Activated naive CD4-positive, alpha-beta T cell treated with anti-CD3 and anti-CD28 coated beads, Interleukin-2, amount 10 ng/mL, durations not matched to agents 7 days and 5 days (primary cell): ENCODE results near the gene WBP1.

ENCODE experiments used
- CTCF ChIA-PET: fragments of 350-600 bp; sonication (Branson Sonifier 250); formaldehyde crosslinking; loops from one replicate; lab custom pipeline; 2021; ENCODE audit warnings: antibody characterized with exemption; lab: Charles Lee
- DNase-seq: peaks from one replicate; pipeline ENCODE4 v3.0.0-alpha.2; 2020
- H3K27ac Mint-ChIP-seq: one replicate; pipeline ENCODE4 v1.8.0; 2021; ENCODE audit warnings: mild to moderate bottlenecking, moderate library complexity, mixed read lengths
- H3K27me3 Mint-ChIP-seq: one replicate; pipeline ENCODE4 v1.8.0; 2021; ENCODE audit warnings: mild to moderate bottlenecking, mixed read lengths
- H3K36me3 Mint-ChIP-seq: one replicate; pipeline ENCODE4 v1.8.0; 2021; ENCODE audit warnings: mixed read lengths
- H3K4me1 Mint-ChIP-seq: one replicate; pipeline ENCODE4 v1.8.0; 2021; ENCODE audit warnings: mixed read lengths
- H3K4me3 Mint-ChIP-seq: one replicate; pipeline ENCODE4 v1.8.0; 2021; ENCODE audit warnings: mild to moderate bottlenecking, moderate library complexity, mixed read lengths
- H3K9me3 Mint-ChIP-seq: one replicate; pipeline ENCODE4 v1.8.0; 2021; ENCODE audit warnings: mixed read lengths

The WBP1 gene

GRCh38 chr2:74502147-74502719 is 44.0 kb downstream of the WBP1 start:
- H3K4me3 Mint-ChIP-seq, result peak overlapping the region; percentile 61
- CTCF ChIA-PET, result interaction anchor here (2.6 kb wide), 1 partner anchor 30 kb away, joined by 11 read pairs; no protein-coding TSS in a partner anchor
- no peak overlapping the region for H3K27ac Mint-ChIP-seq
- H3K27me3 Mint-ChIP-seq, result peaks cover 80% of the 10 kb centered on the region
- no peaks in the 10 kb centered on the region for H3K9me3 Mint-ChIP-seq
- DNase-seq, result no peak
- H3K36me3 Mint-ChIP-seq, result peaks cover 35% of the 10 kb centered on the region
- peaks cover 71% of the 10 kb centered on the region for H3K4me1 Mint-ChIP-seq

- H3K9me3 Mint-ChIP-seq, result no peaks in the 10 kb centered on the region
- CTCF ChIA-PET, result interaction anchor here (0.7 to 2.5 kb wide), 7 partner anchors 10 to 89 kb away, joined by 3 to 11 read pairs (median 4); partner anchors contain the start of genes CCDC142 and TTC31
- peak overlapping the region; percentile 61 for H3K4me3 Mint-ChIP-seq
- H3K4me1 Mint-ChIP-seq, result peaks cover 72% of the 10 kb centered on the region
- H3K36me3 Mint-ChIP-seq, result peaks cover 38% of the 10 kb centered on the region
- peak; percentile 57 for DNase-seq
- no peak overlapping the region for H3K27ac Mint-ChIP-seq
- H3K27me3 Mint-ChIP-seq, result peaks cover 80% of the 10 kb centered on the region
Observed at GRCh38 chr2:74502720-74503505, 44.7 kb downstream of the WBP1 start.

DNA sequence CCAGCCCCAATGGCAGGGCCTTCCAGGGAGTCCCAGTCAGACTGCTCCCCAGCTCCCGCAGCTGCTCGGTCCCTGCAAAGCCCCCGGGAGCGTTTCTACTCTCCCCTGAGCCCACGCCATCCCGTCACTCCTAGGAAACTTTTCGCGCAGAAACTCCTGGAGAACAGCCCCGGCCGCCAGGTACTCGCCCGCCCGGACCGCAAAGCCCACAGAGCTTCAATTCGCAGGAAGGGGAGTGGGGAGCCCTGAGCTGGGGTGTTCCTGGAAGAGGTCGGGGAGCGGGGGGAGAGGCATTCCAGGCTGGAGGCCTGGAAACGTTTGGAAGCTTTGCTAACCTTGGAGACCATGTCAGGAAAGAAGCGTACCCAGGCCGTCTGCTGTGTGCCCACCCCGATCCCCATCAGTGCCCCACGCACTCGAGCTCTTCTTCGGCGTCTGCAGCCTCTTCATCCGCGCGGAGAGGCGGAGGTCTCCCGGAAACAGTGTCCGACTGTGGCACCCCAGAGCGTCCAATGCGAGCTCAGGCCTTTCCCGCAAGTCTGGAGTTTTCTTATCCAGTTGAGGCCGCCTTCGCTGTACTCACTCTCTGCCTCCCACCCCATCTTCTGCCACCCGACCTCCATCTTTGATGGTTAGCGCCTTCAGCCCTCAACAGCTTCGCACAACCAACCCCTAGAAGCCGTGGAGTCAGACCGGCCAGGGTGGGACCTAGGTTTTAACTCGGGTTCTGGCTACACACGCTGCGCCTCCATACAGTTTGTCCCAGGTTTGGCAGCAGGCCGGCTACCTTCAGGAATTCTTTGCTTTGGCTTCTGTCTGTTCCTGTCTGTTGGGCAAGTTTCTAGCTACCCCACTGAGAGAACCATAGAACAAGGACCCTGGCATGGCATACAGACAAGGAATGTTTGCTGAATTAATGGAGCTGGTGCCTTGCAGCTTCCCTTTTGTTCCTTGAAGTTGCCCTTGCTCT is 45.6 kb downstream of the WBP1 start:
- peaks cover 80% of the 10 kb centered on the region for H3K27me3 Mint-ChIP-seq
- DNase-seq, result no peak
- no peak overlapping the region for H3K27ac Mint-ChIP-seq
- peaks cover 72% of the 10 kb centered on the region for H3K4me1 Mint-ChIP-seq
- CTCF ChIA-PET, result interaction anchor here (0.6 to 2.5 kb wide), 9 partner anchors 7 to 90 kb away, joined by 3 to 11 read pairs (median 4); partner anchors contain the start of genes CCDC142 and TTC31
- H3K9me3 Mint-ChIP-seq, result no peaks in the 10 kb centered on the region
- peak overlapping the region; percentile 61 for H3K4me3 Mint-ChIP-seq
- peaks cover 42% of the 10 kb centered on the region for H3K36me3 Mint-ChIP-seq

- H3K36me3 Mint-ChIP-seq, result peaks cover 42% of the 10 kb centered on the region
- no peak overlapping the region for H3K27ac Mint-ChIP-seq
- no peak for DNase-seq
- H3K4me3 Mint-ChIP-seq, result peak overlapping the region; percentile 5
- peaks cover 68% of the 10 kb centered on the region for H3K4me1 Mint-ChIP-seq
- H3K27me3 Mint-ChIP-seq, result peaks cover 77% of the 10 kb centered on the region
- no peaks in the 10 kb centered on the region for H3K9me3 Mint-ChIP-seq
- CTCF ChIA-PET, result interaction anchor here (0.6 to 2.5 kb wide), 5 partner anchors 8 to 80 kb away, joined by 3 to 11 read pairs (median 4); partner anchors contain the start of genes CCDC142 and TTC31
Observed at GRCh38 chr2:74504591-74504990, 46.4 kb downstream of the WBP1 start.

- CTCF ChIA-PET, result interaction anchor here (1.7 to 2.5 kb wide), 2 partner anchors 23 to 79 kb away, joined by 4 to 11 read pairs; partner anchors contain the start of genes CCDC142 and TTC31
- no peaks in the 10 kb centered on the region for H3K9me3 Mint-ChIP-seq
- H3K36me3 Mint-ChIP-seq, result peaks cover 42% of the 10 kb centered on the region
- DNase-seq, result no peak
- no peak overlapping the region for H3K27ac Mint-ChIP-seq
- peaks cover 74% of the 10 kb centered on the region for H3K4me1 Mint-ChIP-seq
- H3K4me3 Mint-ChIP-seq, result no peak overlapping the region
- H3K27me3 Mint-ChIP-seq, result peaks cover 77% of the 10 kb centered on the region
Observed at GRCh38 chr2:74505448-74506246, 47.4 kb downstream of the WBP1 start.

GRCh38 chr2:74507145-74507925 is 49.1 kb downstream of the WBP1 start, which contains the start of gene PCGF1:
Gene PCGF1 (minus strand): TSS chr2:74507695. CDS start chr2:74507668, 27 bp downstream.
- Mint-ChIP-seq H3K36me3 (peaks cover 38% of the 10 kb centered on the region), H3K27ac (peak within 1 kb of the TSS; percentile 99), H3K9me3 (no peaks in the 10 kb centered on the region), H3K4me1 (peaks cover 65% of the 10 kb centered on the region), H3K27me3 (peaks cover 77% of the 10 kb centered on the region), H3K4me3 (peak within 1 kb of the TSS; percentile 95)
- CTCF ChIA-PET, result interaction anchor here (1.4 to 1.7 kb wide), 2 partner anchors 14 to 24 kb away, joined by 3 to 4 read pairs; partner anchors contain the start of genes CCDC142 and TTC31
- peak; percentile 99 for DNase-seq

DNA sequence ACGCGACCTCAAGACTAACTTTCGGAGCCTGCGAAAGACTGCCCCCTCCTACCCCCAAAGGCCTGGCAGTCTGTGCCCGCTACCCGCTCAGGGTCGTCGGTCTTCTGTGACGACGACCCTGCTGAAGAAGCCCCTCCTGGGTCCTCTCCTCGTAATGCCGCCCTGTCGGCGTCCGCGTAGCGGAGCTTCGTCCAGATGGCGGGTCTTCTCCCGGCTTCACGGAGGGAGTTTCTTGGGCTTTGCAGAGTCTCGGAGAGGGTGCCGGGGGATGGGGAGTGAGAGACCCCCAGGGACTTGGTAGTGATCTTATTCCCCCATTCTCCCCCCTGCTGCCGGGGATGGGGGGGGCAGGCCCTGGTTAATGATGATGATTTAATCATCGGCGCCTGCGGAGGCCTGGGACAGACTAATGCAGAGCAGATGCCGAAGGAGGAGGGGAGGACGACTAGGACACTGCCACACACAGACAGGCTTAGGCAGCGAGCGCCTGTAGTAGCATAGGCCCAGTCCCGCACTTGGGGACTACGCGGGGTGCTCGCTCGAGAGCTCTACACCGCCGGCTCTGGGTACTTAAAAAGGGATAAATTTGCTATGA is 49.8 kb downstream of the WBP1 start:
- H3K4me1 Mint-ChIP-seq, result peaks cover 63% of the 10 kb centered on the region
- CTCF ChIA-PET, result interaction anchor here (1.7 kb wide), 1 partner anchor 14 kb away, joined by 4 read pairs; no protein-coding TSS in a partner anchor
- peaks cover 38% of the 10 kb centered on the region for H3K36me3 Mint-ChIP-seq

DNA sequence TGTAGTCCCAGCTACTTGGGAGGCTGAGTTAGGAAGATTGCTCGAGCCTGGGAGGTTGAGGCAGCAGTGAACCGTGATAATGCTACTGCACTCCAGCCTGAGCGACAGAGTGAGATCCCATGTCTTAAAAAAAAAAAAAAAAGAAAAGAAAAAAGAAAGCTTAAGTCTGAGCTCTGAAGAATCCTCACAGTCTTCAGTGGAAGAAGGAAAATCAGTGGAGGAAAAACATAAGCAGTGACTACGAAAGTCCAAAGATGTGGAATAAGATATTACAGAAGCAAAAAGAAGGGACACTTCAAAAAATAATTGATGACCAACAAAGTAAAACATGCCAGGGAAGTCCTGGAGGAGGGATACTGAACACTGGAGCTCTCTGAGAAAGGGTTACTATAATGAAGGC is 52.0 kb downstream of the WBP1 start:
- no peaks in the 10 kb centered on the region for H3K9me3 Mint-ChIP-seq
- no peak overlapping the region for H3K27ac Mint-ChIP-seq
- H3K36me3 Mint-ChIP-seq, result peaks cover 24% of the 10 kb centered on the region
- no peak for DNase-seq
- H3K4me1 Mint-ChIP-seq, result peaks cover 53% of the 10 kb centered on the region
- CTCF ChIA-PET, result interaction anchor here (1.2 to 1.8 kb wide), 3 partner anchors 9 to 28 kb away, joined by 3 to 8 read pairs (median 6); partner anchors contain the start of genes CCDC142 and TTC31
- H3K4me3 Mint-ChIP-seq, result no peak overlapping the region
- H3K27me3 Mint-ChIP-seq, result peaks cover 81% of the 10 kb centered on the region

More for the DNA sequence above, 49.8 kb downstream of the WBP1 start:
- Mint-ChIP-seq H3K27me3 (peaks cover 77% of the 10 kb centered on the region), H3K4me3 (peak overlapping the region; percentile 95), H3K9me3 (no peaks in the 10 kb centered on the region), H3K27ac (peak overlapping the region; percentile 99)
- peak; percentile 41 for DNase-seq
